ES-I3 (cell line): ENCODE results near the gene SNX21.
"Not testable (repeated sequence)": the region's sequence is repeated elsewhere in the genome, so short reads cannot be mapped to it uniquely, and the experiment has no call there.

Experiments used
- H3K36me3 ChIP-seq: 2 replicates; pipeline ENCODE4 v1.6.1; 2013; ENCODE audit warnings: mild to moderate bottlenecking, low read length, control low read depth, moderate library complexity; ENCODE audit not compliant: insufficient read depth
- H3K4me1 ChIP-seq: 2 replicates; pipeline ENCODE4 v1.6.1; 2013; ENCODE audit warnings: mild to moderate bottlenecking, control low read depth, low read length; ENCODE audit not compliant: insufficient read depth
- H3K9ac ChIP-seq: 2 replicates; pipeline ENCODE4 v1.6.1; 2013; ENCODE audit warnings: low read depth, mild to moderate bottlenecking, low read length, moderate library complexity
- H3K9me3 ChIP-seq: 2 replicates; pipeline ENCODE4 v1.6.1; 2013; ENCODE audit warnings: mild to moderate bottlenecking, low read length, moderate library complexity; ENCODE audit not compliant: control insufficient read depth, insufficient read depth

The SNX21 gene

DNA sequence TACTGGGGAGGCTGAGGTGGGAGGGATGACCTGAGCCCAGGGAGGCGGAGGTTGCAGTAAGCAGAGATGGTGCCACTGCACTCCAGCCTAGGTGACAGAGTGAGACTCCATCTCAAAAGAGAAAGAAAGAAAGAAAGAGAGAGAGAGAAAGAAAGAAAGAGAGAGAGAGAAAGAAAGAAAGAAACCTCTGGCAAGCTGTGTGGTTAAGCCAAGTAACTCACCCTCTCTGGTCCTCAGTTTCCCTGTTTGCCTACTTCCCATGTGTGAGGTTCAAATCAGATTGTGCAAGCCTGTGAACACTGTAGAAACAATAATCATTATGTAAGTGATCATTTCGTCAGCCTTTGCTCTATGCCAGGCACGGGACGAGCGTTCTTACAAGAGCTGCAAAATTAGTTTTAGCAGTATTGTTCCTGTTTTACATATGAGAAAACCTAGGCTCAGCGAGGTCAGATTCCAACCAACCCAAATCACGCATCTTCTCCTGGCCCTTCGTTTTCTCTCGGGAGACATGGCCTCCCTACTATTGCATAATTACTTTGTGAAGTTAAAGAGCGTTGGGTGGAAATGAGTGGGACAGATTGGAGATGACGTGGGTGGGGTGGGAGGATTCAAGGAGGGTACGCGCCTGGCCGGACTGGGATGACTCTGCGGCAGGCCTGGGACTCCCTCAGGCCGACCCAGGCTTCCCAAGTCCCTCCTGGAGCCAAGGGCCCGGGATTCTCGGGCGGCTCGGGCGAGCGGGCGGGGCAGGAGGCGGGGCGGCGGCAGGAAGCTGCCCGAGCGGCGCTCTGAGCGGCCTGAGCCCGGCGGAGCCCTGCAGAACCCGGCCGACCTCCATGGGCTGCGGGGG lies at the start of gene SNX21:
SNX21 (plus strand) TSS at position 770 of the 853 bp plus-strand sequence. CDS start 121 bp downstream, outside the sequence.
- Histone ChIP-seq H3K9ac (peak within 1 kb of the TSS; percentile 98), H3K4me1 (peaks cover 15% of the 10 kb centered on the region), H3K36me3 (peaks cover 4% of the 10 kb centered on the region; the same call in 1 of the 2 replicates), H3K9me3 (no peaks in the 10 kb centered on the region)

DNA sequence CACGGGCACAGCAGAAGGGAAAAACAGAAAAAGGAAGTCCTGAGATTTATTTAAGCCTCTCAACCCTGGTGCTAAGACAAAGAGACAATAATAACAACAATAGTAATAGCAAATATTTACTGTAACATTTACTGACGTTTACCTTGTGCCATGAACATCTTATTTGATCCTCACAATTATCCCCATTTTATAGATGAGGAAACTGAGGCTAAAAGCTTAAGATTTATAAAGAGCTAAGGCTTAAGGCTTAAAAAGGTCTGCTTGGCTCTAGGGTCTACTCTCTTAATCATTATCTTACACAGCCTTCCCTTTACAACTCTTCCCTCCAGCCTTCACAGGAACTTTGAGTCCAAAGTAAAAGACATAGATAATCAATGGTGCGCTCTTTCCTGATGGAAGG lies 45.2 kb upstream of the SNX21 start:
- Histone ChIP-seq H3K4me1 (0 out of 2 replicates have a peak, but pooled peaks cover 5% of the 10 kb centered on the region), H3K9me3 (no peaks in the 10 kb centered on the region), H3K9ac (no peak overlapping the region), H3K36me3 (no peaks in the 10 kb centered on the region)

DNA sequence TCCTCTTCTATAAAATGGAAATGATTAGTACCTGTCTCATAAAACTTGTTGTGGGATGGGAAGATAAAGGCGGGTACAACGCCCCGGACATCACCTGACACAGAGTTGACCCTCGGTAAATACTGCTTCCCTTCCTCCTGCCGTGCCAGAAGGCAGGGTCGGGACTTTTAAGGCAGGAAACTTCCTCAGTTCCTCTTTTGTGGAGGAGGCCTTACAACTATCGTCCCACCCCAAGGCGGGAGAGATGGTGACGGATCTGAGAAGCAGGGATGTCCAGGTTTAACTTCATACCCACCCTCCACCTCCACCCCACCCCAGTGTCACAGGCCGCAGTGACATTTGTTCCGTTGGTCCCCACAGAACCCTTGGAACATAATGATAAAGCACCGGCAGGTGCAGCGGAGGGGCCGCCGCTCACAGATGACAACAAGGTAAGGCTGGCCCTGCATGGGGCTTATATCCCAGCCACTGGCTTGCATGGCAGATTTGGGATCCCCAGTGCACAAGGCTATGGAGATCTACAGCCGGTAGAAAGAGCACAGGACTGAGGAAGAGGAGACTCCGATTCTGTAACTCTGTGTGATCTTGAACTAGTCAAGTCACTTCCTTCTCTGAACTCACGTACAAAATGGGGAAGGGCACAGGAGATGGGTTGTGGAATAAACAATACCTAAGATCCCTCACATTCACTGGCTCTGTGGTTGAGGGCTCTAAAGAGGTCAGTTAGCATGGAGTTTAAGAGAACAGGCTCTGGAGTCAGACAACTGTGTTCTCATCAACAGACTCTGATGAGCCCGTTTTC lies 41.1 kb upstream of the SNX21 start:
- Histone ChIP-seq H3K9me3 (no peaks in the 10 kb centered on the region), H3K4me1 (0 out of 2 replicates have a peak, but pooled peaks cover 5% of the 10 kb centered on the region), H3K36me3 (peaks cover 4% of the 10 kb centered on the region; the same call in 1 of the 2 replicates), H3K9ac (peak overlapping the region; percentile 72)

- Histone ChIP-seq H3K9me3 (no peaks in the 10 kb centered on the region), H3K36me3 (peaks cover 6% of the 10 kb centered on the region; the same call in 1 of the 2 replicates), H3K9ac (no peak overlapping the region), H3K4me1 (0 out of 2 replicates have a peak, but pooled peaks cover 5% of the 10 kb centered on the region)
Observed at GRCh38 chr20:45796337-45797065, 37.1 kb upstream of the SNX21 start.

DNA sequence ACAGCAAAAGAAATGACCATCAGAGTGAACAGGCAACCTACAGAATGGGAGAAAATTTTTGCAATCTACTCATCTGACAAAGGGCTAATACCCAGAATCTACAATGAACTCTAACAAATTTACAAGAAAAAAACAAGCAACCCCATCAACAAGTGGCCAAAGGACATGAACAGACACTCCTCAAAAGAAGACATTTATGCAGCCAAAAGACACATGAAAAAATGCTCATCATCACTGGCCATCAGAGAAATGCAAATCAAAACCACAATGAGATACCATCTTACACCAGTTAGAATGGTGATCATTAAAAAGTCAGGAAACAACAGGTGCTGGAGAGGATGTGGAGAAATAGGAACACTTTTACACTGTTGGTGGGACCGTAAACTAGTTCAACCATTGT lies 36.1 kb upstream of the SNX21 start:
- H3K4me1 ChIP-seq, H3K9me3 ChIP-seq, H3K9ac ChIP-seq: not testable (repeated sequence)
- peaks cover 11% of the 10 kb centered on the region for H3K36me3 ChIP-seq

DNA sequence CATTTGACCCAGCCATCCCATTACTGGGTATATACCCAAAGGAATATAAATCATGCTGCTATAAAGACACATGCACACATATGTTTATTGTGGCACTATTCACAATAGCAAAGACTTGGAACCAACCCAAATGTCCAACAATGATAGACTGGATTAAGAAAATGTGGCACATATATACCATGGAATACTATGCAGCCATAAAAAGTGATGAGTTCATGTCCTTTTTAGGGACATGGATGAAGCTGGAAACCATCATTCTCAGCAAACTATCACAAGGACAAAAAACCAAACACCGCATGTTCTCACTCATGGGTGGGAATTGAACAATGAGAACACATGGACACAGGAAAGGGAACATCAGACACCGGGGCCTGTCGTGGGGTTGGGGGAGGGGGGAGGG lies 35.6 kb upstream of the SNX21 start:
- peaks cover 14% of the 10 kb centered on the region for H3K36me3 ChIP-seq
- H3K4me1 ChIP-seq, H3K9me3 ChIP-seq, H3K9ac ChIP-seq: not testable (repeated sequence)

DNA sequence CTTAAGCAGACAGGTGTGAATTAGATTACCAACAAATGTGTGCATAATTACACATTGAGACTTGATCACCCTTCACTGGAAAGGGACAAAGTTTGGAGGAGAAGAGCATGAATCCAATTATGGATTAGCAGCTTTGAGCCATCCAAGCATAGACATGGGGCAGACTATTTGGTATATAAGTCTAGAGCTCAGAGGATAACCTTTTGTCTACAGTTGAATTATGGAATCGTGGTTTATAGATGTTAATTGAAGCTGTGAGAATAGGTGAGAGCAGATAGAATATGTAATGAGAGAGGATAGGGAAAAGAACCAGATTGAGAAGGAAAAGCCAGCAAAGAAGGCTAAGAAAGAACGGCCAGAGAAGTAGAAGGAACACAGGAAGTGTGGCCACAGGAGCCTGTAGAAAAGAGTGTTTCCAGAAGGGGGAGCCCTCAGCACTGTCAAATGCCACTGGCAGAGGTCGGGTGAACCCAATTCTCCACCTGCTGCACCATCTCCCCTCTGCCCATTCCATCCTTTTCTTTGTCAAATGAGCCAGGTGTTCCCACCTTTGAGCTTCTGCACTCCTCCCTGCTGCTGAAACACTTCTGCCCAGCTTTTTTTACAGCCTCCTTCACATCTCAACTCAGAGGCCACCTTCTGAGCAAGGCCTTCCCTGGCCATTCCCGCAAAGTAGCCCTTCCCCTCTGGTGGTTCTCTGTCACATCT lies 34.5 kb upstream of the SNX21 start:
- no peak overlapping the region for H3K9ac ChIP-seq
- H3K9me3 ChIP-seq: no peaks in the 10 kb centered on the region
- peaks cover 15% of the 10 kb centered on the region for H3K36me3 ChIP-seq
- H3K4me1 ChIP-seq: no peaks in the 10 kb centered on the region

DNA sequence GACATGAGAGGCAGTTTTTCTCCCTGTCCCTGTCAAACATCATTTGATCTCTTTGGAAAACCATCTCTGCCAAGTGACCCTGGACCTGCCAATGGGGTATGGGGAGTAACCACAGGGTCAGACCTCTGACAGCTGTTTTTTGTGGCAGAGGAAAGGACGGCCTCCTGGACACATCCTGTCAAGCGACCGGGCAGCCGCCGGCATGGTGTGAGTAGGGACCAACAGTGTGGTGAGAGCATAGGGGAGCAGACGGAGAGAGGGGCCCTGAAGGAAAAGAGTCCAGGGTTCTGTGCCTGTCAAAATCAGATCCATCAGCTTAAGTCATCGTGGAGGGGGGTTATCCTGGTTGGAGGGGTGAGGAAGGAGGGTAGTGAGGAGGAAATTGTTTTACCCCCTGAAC lies 31.7 kb upstream of the SNX21 start:
- H3K36me3 ChIP-seq: peaks cover 27% of the 10 kb centered on the region
- no peak overlapping the region for H3K9ac ChIP-seq
- H3K4me1 ChIP-seq: no peaks in the 10 kb centered on the region
- H3K9me3 ChIP-seq: no peaks in the 10 kb centered on the region

- Histone ChIP-seq H3K36me3 (peaks cover 14% of the 10 kb centered on the region), H3K9me3 (no peaks in the 10 kb centered on the region), H3K9ac (no peak overlapping the region), H3K4me1 (peaks cover 6% of the 10 kb centered on the region; the same call in 1 of the 2 replicates)
Observed at GRCh38 chr20:45810191-45810970, 23.2 kb upstream of the SNX21 start.

GRCh38 chr20:45812157-45813005 lies 21.2 kb upstream of the SNX21 start, which contains the start of gene UBE2C:
Gene UBE2C (plus strand): TSS chr20:45812644. CDS start chr20:45812696, 52 bp downstream.
- no peaks in the 10 kb centered on the region for H3K9me3 ChIP-seq
- peaks cover 9% of the 10 kb centered on the region for H3K36me3 ChIP-seq
- H3K9ac ChIP-seq: peak within 1 kb of the TSS; percentile 97
- peaks cover 9% of the 10 kb centered on the region; the same call in 1 of the 2 replicates for H3K4me1 ChIP-seq

DNA sequence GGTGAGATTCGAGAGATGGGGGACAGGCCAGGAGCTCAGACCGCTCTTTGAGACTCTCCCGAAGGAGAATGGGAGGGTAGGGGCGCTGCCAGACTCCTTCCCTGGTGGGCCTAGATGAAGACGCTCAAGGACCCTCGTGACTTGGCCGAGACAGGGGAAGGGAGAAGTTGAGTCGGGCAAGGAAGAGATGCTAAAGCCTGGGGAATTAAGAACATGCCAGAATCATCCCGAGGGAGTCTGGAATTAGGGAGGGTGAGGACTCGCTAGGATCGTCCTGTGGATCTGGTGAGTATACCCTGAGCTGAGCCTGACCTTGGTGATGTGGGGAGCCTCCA lies 20.6 kb upstream of the SNX21 start:
- H3K4me1 ChIP-seq: peaks cover 9% of the 10 kb centered on the region; the same call in 1 of the 2 replicates
- H3K9ac ChIP-seq: peak overlapping the region; percentile 97
- H3K9me3 ChIP-seq: no peaks in the 10 kb centered on the region
- H3K36me3 ChIP-seq: peaks cover 9% of the 10 kb centered on the region

DNA sequence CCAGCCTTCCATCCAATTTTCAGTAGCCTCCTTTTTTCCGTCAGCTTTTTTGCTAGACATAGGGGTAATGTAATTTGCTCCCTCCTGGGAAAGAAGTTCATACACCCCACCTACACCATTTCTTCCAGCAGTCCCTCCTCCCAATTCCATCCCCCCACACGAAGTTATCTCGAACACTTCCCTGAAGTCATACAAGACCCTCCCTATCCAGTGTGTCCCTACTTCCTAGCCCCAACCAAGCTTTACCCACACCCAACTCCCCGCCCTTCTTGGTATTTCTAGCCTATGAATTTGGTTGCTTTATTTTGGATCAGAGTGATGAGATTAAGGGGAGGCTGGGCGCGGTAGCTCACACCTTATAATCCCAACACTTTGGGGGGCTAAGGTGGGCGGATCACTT lies 20.1 kb upstream of the SNX21 start:
- no peaks in the 10 kb centered on the region for H3K9me3 ChIP-seq
- peaks cover 9% of the 10 kb centered on the region for H3K36me3 ChIP-seq
- H3K9ac ChIP-seq: peak overlapping the region; percentile 97
- H3K4me1 ChIP-seq: peaks cover 9% of the 10 kb centered on the region; the same call in 1 of the 2 replicates
